GM12873 (cell line): Measurements from ENCODE around the gene LYRM2.

Experiments used
- CTCF ChIP-seq: IDR thresholded peaks from 2 replicates; pipeline ENCODE4 v1.5.1; 2012; ENCODE audit warnings: low read depth, mild to moderate bottlenecking, moderate library complexity, low read length, control low read depth; ENCODE audit not compliant: insufficient read depth; ENCODE audit errors: missing control alignments

LYRM2 gene

GRCh38 chr6:89596056-89596455 lies 42.5 kb downstream of the LYRM2 start:
- no peak for TF ChIP-seq CTCF

GRCh38 chr6:89591745-89592144 lies 46.8 kb downstream of the LYRM2 start:
- TF ChIP-seq CTCF: no peak

GRCh38 chr6:89590133-89590532 lies 48.4 kb downstream of the LYRM2 start:
- no peak for TF ChIP-seq CTCF

GRCh38 chr6:89589297-89590025 lies 49.1 kb downstream of the LYRM2 start:
- TF ChIP-seq CTCF: no peak

- no peak for TF ChIP-seq CTCF
These were observed 53.4 kb downstream of the LYRM2 start for GRCh38 chr6:89585154-89585553.

GRCh38 chr6:89584539-89584938 lies 54.0 kb downstream of the LYRM2 start:
- no peak for TF ChIP-seq CTCF

GRCh38 chr6:89583559-89583958 lies 55.0 kb downstream of the LYRM2 start:
- TF ChIP-seq CTCF: no peak
